GM18526 (cell line): Measurements from ENCODE around the gene BRF1.

Source experiments
- POLR2A ChIP-seq: IDR thresholded peaks from 3 replicates; pipeline ENCODE4 v1.6.1; 2011; ENCODE audit not compliant: insufficient read length; ENCODE audit errors: extremely low read depth

Gene BRF1

GRCh38 chr14:105267820-105268548 is 32.8 kb downstream of the BRF1 start:
- no peak for TF ChIP-seq POLR2A

- TF ChIP-seq POLR2A, result no peak
These were observed 39.0 kb downstream of the BRF1 start for GRCh38 chr14:105261781-105262180.

GRCh38 chr14:105260959-105261358 is 39.8 kb downstream of the BRF1 start:
- no peak for TF ChIP-seq POLR2A

DNA sequence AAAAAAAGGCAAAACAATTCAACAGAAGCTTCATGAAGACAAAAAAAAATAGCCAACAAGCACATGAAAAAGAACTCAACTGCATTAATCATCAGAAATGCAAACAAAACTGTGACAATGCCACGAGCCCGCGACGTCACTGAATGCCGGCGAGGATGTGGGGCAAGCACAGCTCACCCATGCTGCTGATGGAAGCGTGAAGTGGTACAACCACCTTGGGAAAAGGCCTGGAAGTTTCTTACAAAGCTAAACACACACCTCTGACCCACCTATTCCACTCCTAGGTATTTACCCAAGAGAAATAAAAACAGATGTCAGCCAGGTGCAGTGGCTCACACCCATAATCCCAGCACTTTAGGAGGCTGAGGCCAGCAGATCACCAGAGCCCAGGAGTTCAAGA is 42.0 kb downstream of the BRF1 start:
- TF ChIP-seq POLR2A, result no peak

- TF ChIP-seq POLR2A, result no peak
These were observed 43.3 kb downstream of the BRF1 start for GRCh38 chr14:105257464-105257863.

DNA sequence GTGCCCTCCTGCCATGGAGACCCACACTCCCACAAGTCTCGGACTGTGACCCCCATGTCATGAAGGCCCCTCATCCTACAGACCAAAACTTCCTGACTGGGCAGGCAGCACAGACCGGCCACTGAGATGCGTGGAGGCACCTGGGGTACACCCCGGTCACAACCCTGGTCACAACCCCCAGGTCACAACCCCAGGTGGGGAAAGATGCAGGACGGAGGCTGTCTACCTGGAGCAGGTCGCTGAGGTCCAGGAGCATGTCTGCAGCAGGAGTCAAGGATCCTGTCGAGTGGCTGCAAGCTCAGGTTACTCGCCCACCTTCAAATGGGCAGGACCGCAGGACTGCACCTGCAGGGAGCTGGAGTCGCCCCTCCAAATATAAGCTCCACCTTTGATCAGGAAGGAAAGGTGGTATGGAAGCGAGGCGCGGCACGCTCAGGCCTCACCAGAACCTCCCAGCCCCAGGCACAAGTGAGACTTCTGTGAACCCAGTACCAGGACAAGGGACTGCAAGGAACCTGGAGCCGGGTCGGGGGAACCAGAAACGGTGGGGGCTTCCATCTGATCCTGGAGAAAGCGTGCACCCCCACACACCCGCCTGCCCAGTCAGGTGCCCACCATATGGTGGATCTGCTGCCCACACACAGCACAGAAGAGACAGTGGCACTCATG is 44.4 kb downstream of the BRF1 start:
- no peak for TF ChIP-seq POLR2A

DNA sequence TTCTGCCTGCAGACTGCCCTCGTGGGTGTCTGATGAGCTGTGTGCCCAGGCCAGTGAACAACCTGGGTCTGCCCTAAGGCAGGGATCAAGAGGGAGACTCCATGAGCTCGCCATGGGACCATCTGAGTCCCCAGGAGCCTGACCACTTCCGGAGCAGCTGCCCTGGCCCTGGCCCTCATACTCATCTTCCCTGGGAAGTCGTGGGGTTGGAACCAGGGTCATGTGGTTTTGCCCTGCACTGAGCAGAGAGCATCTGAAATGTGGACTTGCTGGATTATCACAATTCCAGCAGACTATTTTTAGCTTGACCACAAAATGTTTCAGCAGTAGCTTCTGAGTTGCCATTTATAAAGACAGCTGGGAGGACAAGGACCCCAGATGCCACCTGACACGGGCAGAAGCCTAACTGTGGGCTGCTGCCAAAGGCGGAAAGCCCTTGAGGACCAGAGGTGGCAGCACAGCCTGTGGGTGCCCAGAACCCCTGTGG is 45.7 kb downstream of the BRF1 start:
- no peak for TF ChIP-seq POLR2A

DNA sequence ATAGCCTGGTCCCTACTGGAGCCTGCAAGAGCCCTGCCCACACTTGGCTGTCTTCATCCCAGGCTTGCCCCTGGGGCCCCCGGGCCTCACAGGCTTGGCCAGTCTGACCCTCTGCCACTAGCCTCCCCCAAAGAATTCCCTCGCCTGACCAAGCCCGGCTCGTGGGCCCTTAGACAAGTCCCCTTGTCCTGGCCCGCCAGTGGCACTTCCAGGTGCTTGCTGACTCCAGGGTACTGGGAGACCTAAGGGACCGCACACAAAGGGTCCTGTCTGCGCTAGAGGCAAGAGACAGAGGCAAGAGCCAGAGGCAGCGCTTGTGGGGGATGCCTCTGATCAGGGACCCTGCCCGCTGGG is 47.5 kb downstream of the BRF1 start:
- TF ChIP-seq POLR2A, result no peak

- TF ChIP-seq POLR2A, result no peak
These were observed 48.1 kb downstream of the BRF1 start for GRCh38 chr14:105252552-105253328.

GRCh38 chr14:105251920-105252319 is 48.9 kb downstream of the BRF1 start:
- TF ChIP-seq POLR2A, result no peak

DNA sequence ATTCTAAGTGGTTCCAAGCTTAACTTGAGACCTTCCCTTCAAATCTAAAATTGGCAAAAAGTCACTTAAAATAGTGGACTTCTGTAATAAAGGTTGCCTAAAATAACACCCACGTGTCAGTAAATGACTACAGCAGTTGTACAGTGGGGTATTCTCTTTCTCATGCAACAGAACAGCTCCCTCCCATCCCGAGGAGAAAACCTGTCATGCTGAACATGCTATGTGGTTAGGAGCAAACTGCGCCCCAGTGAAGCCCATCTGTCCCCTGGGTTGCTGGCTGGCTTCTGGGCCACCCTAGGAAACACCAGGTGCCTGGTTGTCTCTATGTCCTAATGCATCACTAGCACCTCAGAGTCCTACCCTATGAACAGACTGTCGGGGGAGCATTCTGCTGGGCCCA is 49.8 kb downstream of the BRF1 start:
- no peak for TF ChIP-seq POLR2A

DNA sequence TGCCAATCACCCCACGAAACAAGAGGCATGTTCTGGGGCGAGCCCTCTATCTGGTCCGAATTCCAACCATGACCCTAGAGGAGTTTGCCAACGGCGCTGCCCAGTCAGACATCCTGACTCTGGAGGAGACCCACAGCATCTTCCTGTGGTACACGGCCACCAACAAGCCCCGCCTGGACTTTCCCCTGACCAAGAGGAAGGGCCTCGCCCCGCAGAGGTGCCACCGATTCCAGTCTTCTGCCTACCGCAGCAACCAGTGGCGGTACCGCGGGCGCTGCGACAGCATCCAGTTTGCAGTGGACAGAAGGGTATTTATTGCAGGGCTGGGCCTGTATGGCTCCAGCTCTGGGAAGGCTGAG is 50.8 kb downstream of the BRF1 start:
- TF ChIP-seq POLR2A, result no peak

GRCh38 chr14:105249182-105250007 is 51.4 kb downstream of the BRF1 start:
- no peak for TF ChIP-seq POLR2A

GRCh38 chr14:105248368-105249181 is 52.2 kb downstream of the BRF1 start, which contains the start of gene BTBD6:
Gene BTBD6, plus strand, starts transcription at chr14:105248533. Its CDS starts 179 bp downstream, at chr14:105248712.
- TF ChIP-seq POLR2A, result peak; percentile 63
